NCI-H1417 (cell line): ENCODE measurements around the gene UBA3.
A peak's percentile ranks its signal among the peaks of the same experiment; 100 is the strongest.

Experiments
- DNase-seq, 3 experiments: peaks; one replicate each; lab custom pipeline; 2025; lab: John Stamatoyannopoulos, UW

The UBA3 gene

GRCh38 chr3:69080233-69080920 is at the start of gene UBA3:
UBA3 (minus strand) TSS chr3:69080365; CDS start chr3:69080353, 12 bp downstream.
- peak; percentile 73 to 87 (median 76) for DNase-seq

DNA sequence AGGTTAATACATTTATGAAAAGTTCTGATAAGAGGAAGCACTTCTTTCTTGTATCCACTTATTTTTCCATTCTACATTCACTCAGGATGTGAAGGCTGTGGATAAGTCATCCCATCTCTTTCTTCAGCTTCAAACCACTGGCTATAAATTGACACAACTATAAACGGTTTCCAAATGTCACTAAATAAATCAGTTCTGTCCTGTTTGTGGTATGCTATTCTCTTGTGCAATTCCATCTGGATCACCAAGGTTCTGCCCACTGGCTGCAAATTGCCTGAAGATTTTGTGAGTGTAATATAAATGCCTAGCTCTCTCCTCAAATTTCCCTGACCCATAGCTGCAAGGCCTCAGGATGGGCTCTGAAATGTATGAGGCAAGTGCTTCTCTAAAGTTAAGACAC is 49.4 kb upstream of the UBA3 start:
- no peak for DNase-seq

- DNase-seq, result no peak
These were observed 48.3 kb upstream of the UBA3 start for GRCh38 chr3:69128509-69128908.

DNA sequence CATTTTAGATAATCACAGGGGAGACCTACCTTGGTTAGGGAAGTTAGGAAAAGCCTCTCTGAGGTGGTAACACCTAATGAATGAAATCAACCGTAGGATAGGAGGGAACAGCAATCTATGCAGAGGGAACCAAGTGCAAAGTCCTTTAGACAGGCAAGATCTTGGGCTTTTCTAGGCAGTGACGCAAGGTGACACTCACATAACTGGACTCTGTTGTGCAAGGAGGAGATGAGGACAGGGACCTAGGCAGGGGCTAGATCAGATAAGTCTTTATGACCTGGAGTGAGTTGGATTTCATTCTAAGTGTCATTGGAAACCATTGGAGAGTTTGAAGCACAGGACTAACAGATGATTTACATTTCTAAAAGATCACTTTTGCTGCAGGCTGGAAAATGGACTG is 46.8 kb upstream of the UBA3 start:
- no peak for DNase-seq

DNA sequence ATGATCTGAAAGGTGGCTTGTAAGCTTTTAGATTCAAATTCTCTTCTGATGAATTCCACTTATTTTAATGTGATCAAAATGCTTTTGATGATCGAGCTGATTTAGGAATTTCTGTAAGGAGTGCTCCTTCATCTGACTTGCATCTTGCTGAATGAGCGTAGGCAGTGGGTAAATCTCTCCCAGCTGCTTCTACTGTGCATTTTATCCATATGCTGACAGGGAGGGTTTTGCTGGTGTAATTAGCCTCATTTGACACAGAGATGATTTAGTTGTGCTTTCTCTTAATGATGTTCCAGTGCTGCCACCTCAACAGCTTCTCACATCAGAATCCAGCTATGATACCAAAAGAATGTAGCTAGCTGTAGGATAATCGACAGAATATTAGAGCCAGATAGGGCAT is 46.1 kb upstream of the UBA3 start:
- DNase-seq, result no peak

DNA sequence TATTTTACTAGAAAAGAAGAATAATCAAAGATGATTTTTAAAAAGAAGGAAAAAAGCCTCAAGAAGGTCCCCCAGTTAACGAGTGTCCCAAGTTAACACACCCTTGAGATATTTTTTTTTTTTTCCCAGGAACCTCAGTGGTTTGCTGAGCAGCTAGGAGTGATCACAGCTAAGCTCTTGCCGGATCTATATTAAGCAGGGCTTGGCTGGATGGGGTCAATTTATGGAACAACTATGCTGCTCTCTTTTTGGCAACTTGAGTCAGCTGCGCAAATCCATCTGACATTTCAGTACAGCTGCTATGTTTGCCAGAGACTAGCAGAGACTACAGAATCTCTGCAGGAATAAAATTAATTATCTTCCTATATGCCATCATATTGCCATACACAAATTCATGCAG is 42.2 kb upstream of the UBA3 start, which contains the start of gene LMOD3:
TSS of gene LMOD3 (minus strand) at position 193 of the 400 bp plus-strand sequence. CDS start 209 bp downstream, outside the sequence.
- no peak for DNase-seq

DNA sequence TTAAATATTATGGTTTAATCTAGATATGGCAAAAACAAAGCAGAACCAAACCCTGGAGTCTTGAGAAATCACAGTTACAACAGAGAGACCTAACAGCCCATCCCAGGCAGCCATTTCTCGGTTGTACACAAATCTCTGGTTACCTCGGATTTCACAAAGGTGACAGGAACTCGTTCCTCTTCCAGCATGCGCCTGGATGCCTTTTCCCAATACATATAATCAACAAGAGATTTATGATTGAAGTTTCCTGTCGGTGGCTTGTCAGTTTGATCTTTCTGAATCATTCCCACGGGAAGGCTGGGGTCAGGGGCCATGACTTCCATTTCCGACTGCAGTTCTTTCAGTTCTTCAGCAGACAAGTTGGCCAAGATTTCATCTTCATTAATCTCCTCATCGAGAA is 41.8 kb upstream of the UBA3 start:
- peak in 1 of 3 experiments; percentile 3 for DNase-seq

- DNase-seq, result no peak
These were observed 41.3 kb upstream of the UBA3 start for GRCh38 chr3:69121513-69121912.

DNA sequence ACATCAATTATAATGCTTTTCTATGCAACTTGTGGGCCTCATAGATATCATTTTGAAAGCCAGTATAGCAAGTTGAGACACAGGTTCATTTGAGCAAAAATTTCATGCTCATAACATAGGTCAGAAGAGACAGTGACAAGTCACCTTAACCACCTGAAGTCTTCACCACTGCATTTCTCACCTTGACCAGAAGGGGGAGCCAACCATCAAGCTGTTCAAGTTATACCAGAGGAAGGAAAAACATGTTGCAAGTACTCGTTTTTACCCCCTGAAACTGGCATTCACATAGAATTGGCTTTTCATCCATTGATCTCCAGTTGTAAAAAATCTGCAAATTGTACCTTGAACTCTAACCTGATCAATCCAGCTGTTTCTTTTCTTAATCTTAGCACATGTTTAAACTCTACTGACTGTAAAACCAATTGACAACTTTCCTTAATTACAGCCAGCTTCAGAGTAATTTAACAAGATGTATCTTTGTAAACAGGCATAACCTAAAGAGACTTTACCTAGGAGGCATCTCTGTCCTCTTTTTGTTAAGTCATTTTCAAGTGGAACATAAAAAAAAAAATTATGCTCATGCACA is 40.8 kb upstream of the UBA3 start:
- DNase-seq, result peak; percentile 65 to 88 (median 69)

DNA sequence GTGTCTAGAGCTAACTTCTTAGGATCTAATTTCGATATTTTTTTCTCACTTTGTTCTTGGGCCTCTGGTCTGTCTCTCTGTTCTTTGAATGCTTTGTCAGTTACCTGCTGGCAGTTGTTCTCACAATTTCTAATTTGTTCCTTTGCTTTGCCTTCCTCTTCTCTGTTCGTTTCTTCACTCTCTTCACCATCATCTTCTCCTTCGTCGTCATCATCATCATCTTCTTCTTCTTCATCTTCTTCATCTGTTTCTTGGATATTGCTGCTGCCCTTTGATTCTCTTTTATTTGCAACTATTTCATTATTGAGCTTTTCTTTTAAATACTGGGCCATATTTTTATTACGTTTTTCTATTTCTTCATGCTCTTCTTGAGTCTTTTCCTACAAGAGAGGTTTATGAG is 39.5 kb upstream of the UBA3 start:
- no peak for DNase-seq

DNA sequence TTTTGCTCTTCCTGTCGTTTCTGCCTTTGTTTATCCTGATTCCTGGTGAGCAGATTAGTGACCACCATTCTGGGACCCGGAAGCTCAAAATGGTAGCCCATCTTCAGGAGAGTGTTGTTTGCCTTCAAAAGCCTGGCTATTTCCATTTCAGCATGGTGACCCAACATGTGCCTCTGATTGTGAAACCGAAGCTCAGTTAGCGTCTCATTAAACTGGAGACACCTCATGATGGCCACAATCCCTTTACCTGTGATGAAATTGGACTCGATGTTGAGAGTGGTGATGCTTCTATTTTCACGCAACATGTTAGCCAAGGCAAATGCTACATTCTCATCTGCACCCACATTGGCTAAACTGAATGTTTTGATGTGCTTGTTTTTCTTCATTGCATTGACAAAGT is 39.0 kb upstream of the UBA3 start:
- DNase-seq, result no peak

GRCh38 chr3:69118555-69118954 is 38.4 kb upstream of the UBA3 start:
- no peak for DNase-seq

DNA sequence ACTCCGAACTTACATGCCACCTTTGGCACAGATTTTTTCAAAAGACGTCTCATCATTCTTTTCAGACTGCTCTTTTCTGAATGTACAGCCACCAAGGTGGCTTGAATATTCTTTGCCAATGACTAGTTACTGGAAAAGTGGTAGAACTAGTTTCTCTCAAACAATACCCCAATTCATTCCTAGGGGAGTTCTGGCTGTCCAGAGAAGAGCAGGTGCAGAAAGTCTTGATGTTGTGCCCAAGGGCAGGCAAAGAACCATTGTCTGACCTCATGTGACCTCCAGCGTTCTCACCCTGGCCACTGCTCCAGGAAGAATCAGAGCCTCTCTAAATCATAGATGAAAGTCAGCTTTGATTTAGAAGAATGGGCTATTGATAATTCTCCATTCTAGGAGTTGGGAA is 36.7 kb upstream of the UBA3 start:
- DNase-seq, result peak in 2 of 3 experiments; percentile 39 to 70

GRCh38 chr3:69116162-69116561 is 36.0 kb upstream of the UBA3 start:
- DNase-seq, result no peak

- no peak for DNase-seq
These were observed 35.6 kb upstream of the UBA3 start for GRCh38 chr3:69115731-69116130.

DNA sequence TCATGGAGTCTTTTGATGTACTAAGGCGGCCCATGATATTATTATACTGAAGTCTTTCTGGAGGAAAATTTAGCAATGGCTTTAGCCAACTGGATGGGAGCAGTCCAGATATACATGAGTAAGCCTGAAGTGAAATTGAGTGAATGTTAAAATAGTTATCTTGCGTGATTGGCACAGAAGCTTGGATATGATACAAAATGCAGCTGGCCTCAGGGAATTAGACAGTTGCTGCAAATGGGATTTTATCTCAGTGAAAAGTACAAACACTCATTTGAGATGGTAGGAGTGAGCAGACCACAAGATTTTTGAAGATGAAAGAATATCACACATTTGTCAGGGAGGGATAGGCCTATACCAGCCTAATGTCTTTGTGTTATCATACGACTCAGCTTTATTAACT is 33.4 kb upstream of the UBA3 start:
- DNase-seq, result no peak

DNA sequence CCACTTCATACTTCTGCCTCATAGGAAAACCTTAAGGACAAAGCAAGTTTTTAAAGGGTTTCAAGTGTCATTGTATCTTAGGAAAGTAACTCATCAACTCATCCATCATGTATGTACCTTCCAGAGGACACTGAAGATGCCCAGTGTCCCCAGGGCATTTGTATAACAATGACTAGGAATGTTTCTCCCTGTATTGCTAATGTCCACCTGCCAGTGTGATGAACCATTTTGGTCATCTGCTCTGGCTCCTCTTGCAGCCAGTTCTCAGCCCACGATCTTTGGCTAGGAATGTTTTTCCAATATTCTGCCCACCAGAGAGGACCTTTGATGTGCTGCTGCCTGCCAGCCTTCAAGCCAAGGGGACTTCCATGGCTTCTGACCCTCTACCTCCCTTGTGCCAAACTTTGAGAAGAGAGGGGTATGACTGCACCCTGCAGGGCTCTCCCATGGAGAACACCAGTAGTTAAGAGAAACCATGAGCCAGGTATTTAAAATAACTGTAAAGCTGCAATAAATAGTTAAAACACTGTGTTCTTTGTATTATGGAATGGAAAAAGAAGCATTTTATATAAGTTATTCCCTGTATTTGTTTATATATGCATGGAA is 30.9 kb upstream of the UBA3 start:
- no peak for DNase-seq

GRCh38 chr3:69108811-69109210 is 28.6 kb upstream of the UBA3 start:
- no peak for DNase-seq

DNA sequence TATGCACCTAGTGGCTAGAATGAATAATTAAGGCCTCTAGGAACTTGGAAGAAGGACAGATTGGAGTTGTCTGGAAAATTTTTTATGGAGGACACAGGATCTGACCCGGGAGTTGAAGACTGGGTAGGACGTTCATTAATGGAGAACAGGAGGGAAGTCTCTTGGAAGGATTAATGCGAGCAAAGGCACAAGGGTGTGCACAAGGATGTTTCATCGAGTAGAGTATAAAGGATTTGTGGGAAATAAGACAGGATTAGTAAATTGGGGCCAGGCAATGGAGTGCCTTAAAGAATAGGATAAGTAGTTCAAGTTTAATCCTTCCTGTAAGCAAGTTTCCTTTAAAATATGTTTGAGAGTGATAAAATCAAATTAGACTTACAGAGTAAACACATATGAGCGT is 27.7 kb upstream of the UBA3 start:
- DNase-seq, result no peak

DNA sequence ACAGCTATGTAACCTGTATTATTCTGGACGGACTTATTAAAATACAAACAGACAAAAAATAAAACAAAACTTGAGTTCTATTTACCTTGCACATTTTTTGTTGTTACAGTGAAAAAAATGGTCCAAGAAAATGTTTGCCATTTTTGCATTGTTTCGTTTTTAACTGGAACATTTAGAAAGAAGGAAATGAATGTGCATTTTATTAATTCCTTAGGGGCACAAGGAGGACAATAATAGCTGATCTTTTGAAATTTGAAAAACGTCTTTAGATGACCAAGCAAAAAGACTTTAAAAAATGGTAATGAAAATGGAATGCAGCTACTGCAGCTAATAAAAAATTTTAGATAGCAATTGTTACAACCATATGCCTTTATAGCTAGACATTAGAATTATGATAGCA is 25.2 kb upstream of the UBA3 start:
- DNase-seq, result no peak

DNA sequence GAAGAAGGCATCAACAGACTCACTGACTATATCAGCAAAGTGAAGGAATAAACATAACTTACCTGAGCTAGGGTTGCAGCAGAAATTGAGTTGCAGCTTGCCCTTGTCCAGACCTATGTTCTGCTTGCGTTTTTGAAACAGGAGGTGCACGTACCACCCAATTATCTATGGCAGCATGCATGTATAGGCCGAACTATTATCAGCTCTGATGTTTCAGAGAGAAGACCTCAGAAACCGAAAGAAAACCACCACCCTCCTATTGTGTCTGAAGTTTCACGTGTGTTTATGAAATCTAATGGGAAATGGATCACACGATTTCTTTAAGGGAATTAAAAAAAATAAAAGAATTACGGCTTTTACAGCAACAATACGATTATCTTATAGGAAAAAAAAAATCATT is 24.4 kb upstream of the UBA3 start:
- DNase-seq, result no peak

GRCh38 chr3:69103123-69103522 is 23.0 kb upstream of the UBA3 start:
- DNase-seq, result no peak

GRCh38 chr3:69102384-69102783 is 22.2 kb upstream of the UBA3 start:
- DNase-seq, result no peak

GRCh38 chr3:69099576-69099975 is 19.4 kb upstream of the UBA3 start:
- no peak for DNase-seq
